ENCODE measurements around the gene SLC6A6.

Gene SLC6A6

DNA sequence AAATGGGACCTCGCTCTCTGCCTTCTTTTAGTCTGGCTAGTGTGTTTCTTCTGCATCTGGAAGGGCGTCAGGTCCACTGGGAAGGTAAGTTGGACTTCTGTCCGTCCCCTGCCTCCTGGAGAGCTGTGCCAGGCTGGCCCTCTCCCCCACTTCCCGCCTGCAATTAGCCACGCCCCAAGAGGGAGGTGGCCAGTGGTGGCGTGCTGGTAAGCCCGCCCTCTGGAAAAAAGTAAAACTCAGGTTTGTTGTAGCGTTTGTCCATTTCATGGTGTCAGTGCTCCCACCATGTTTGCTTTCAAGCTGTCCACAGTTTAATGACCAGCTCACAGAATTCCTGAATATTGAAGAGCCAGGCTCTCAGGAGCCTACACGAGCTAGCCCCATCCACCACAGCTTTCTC, 55.6 kb downstream of the SLC6A6 start:
- H3K79me2 ChIP-seq (ENCODE audit: insufficient read depth, low read length): no peaks in the 10 kb centered on the region
- H3K36me3 ChIP-seq (ENCODE audit: low read length): no peaks in the 10 kb centered on the region
- no peak overlapping the region for H3K27ac ChIP-seq (ENCODE audit: low read depth, low read length)
- H2AFZ ChIP-seq (ENCODE audit: low read depth, low read length, severe bottlenecking): no peak overlapping the region
- no peaks in the 10 kb centered on the region for H3F3A ChIP-seq (ENCODE audit: insufficient read depth)
- no peak overlapping the region for H3K4me2 ChIP-seq (ENCODE audit: low read depth, low read length, poor library complexity, severe bottlenecking)
- H3K9ac ChIP-seq (ENCODE audit: low read length): no peak overlapping the region
- TF ChIP-seq, protein P1, sequence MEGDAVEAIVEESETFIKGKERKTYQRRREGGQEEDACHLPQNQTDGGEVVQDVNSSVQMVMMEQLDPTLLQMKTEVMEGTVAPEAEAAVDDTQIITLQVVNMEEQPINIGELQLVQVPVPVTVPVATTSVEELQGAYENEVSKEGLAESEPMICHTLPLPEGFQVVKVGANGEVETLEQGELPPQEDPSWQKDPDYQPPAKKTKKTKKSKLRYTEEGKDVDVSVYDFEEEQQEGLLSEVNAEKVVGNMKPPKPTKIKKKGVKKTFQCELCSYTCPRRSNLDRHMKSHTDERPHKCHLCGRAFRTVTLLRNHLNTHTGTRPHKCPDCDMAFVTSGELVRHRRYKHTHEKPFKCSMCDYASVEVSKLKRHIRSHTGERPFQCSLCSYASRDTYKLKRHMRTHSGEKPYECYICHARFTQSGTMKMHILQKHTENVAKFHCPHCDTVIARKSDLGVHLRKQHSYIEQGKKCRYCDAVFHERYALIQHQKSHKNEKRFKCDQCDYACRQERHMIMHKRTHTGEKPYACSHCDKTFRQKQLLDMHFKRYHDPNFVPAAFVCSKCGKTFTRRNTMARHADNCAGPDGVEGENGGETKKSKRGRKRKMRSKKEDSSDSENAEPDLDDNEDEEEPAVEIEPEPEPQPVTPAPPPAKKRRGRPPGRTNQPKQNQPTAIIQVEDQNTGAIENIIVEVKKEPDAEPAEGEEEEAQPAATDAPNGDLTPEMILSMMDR (IDR thresholded peaks at IDR 0.05; ENCODE audit: insufficient read depth, low read length, poor library complexity, severe bottlenecking): no peak
- TF ChIP-seq EZH2phosphoT487 (conservative IDR thresholded peaks at IDR 0.05; ENCODE audit: low read length): no peak
- no peaks in the 10 kb centered on the region for H3K27me3 ChIP-seq (ENCODE audit: low read length)
- no peak overlapping the region for H3K4me3 ChIP-seq (ENCODE audit: insufficient read depth, low read length, poor library complexity, severe bottlenecking)
- H4K20me1 ChIP-seq (ENCODE audit: low read depth, low read length): no peaks in the 10 kb centered on the region
- no peaks in the 10 kb centered on the region for H3K9me2 ChIP-seq (replicated peaks; ENCODE audit: insufficient read depth, low read length)
- no peaks in the 10 kb centered on the region for H3K9me3 ChIP-seq (ENCODE audit: insufficient read depth, low read length)

DNA sequence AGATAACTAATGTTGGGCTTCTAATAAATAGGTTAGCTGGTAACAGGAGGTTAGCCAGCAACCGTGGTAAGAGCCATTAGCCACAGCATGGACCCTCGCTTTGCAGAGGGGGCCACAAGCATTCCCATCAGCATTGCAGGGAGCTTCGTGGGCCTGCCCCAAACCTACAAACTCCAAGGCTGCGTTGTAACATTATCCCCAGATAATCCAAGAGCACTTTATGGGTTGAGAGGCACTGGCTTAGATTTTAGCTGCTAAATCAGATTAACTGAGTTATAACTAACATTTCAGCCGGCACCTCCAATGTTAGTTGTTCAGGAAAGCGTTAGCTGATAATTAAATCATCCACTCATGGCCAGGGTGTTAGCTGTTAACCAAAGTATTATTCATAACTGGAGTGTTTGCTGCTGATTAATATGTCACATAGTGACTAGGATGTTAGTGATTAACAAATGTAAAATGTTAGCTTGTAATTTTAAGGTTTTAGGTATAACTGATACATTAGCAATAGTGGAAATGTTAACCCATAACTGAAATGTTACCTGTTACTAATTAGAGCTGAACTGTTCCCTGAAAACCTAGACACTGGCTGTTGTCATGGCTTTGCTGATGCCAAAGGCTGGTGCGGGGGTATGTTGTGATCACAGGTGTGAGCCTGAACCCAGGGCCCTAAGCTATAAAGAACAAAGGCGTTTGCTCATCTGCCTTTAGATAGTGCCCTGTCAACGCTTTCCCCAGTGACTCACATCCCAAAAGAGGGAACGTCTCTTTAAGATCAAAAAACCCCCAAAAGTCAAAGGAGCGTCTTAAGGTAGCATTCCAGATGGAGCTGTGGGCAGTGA, 56.2 kb downstream of the SLC6A6 start:
- no peak for TF ChIP-seq EZH2phosphoT487 (conservative IDR thresholded peaks at IDR 0.05; ENCODE audit: low read length)
- TF ChIP-seq, protein P1 (IDR thresholded peaks at IDR 0.05; ENCODE audit: insufficient read depth, low read length, poor library complexity, severe bottlenecking): no peak
- no peaks in the 10 kb centered on the region for H4K20me1 ChIP-seq (ENCODE audit: low read depth, low read length)
- H3K36me3 ChIP-seq (ENCODE audit: low read length): no peaks in the 10 kb centered on the region
- H3K9me2 ChIP-seq (replicated peaks; ENCODE audit: insufficient read depth, low read length): no peaks in the 10 kb centered on the region
- no peak overlapping the region for H2AFZ ChIP-seq (ENCODE audit: low read depth, low read length, severe bottlenecking)
- no peaks in the 10 kb centered on the region for H3K79me2 ChIP-seq (ENCODE audit: insufficient read depth, low read length)
- H3K9ac ChIP-seq (ENCODE audit: low read length): no peak overlapping the region
- no peak overlapping the region for H3K4me3 ChIP-seq (ENCODE audit: insufficient read depth, low read length, poor library complexity, severe bottlenecking)
- H3F3A ChIP-seq (ENCODE audit: insufficient read depth): no peaks in the 10 kb centered on the region
- H3K27ac ChIP-seq (ENCODE audit: low read depth, low read length): no peak overlapping the region
- no peaks in the 10 kb centered on the region for H3K27me3 ChIP-seq (ENCODE audit: low read length)
- no peaks in the 10 kb centered on the region for H3K9me3 ChIP-seq (ENCODE audit: insufficient read depth, low read length)
- no peak overlapping the region for H3K4me2 ChIP-seq (ENCODE audit: low read depth, low read length, poor library complexity, severe bottlenecking)

DNA sequence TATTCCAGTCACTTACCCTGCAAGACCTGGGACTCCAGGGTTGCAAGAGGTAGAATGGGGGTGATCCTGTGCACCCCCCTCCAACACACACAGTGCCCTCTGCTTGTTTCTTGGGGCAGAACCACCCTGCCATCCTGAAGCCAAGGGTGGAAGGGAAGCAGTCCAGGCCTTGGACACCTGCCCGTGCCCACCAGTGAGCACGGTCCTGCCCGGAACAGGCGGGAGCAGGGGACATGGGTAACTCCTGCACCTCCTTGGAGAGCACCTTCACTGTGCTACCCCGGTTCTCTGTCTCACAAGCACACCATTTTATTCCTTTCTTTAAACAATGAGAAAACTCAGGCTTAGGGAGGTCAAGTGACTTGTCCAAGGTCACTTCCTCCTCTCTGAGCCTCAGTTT, 57.0 kb downstream of the SLC6A6 start:
- H3K27me3 ChIP-seq (ENCODE audit: low read length): no peaks in the 10 kb centered on the region
- H3K9ac ChIP-seq (ENCODE audit: low read length): no peak overlapping the region
- H3K9me3 ChIP-seq (ENCODE audit: insufficient read depth, low read length): no peaks in the 10 kb centered on the region
- no peak overlapping the region for H3K4me3 ChIP-seq (ENCODE audit: insufficient read depth, low read length, poor library complexity, severe bottlenecking)
- no peaks in the 10 kb centered on the region for H3K79me2 ChIP-seq (ENCODE audit: insufficient read depth, low read length)
- H3K4me2 ChIP-seq (ENCODE audit: low read depth, low read length, poor library complexity, severe bottlenecking): no peak overlapping the region
- no peak overlapping the region for H3K27ac ChIP-seq (ENCODE audit: low read depth, low read length)
- no peaks in the 10 kb centered on the region for H3F3A ChIP-seq (ENCODE audit: insufficient read depth)
- no peaks in the 10 kb centered on the region for H3K9me2 ChIP-seq (replicated peaks; ENCODE audit: insufficient read depth, low read length)
- no peaks in the 10 kb centered on the region for H3K36me3 ChIP-seq (ENCODE audit: low read length)
- no peak overlapping the region for H2AFZ ChIP-seq (ENCODE audit: low read depth, low read length, severe bottlenecking)
- no peaks in the 10 kb centered on the region for H4K20me1 ChIP-seq (ENCODE audit: low read depth, low read length)
- TF ChIP-seq, protein P1 (IDR thresholded peaks at IDR 0.05; ENCODE audit: insufficient read depth, low read length, poor library complexity, severe bottlenecking): no peak
- no peak for TF ChIP-seq EZH2phosphoT487 (conservative IDR thresholded peaks at IDR 0.05; ENCODE audit: low read length)

Data from SU-DHL-6 (cell line).